Measurements from ENCODE around the gene POLDIP2. TPM values are rescaled to one million over a fixed set of nuclear protein-coding genes. Genes with fewer than 3 reads are reported as not detected.

Gene POLDIP2
- total and polyA plus RNA-seq, 12 donors, result 66.4 to 176 (median 152) TPM

DNA sequence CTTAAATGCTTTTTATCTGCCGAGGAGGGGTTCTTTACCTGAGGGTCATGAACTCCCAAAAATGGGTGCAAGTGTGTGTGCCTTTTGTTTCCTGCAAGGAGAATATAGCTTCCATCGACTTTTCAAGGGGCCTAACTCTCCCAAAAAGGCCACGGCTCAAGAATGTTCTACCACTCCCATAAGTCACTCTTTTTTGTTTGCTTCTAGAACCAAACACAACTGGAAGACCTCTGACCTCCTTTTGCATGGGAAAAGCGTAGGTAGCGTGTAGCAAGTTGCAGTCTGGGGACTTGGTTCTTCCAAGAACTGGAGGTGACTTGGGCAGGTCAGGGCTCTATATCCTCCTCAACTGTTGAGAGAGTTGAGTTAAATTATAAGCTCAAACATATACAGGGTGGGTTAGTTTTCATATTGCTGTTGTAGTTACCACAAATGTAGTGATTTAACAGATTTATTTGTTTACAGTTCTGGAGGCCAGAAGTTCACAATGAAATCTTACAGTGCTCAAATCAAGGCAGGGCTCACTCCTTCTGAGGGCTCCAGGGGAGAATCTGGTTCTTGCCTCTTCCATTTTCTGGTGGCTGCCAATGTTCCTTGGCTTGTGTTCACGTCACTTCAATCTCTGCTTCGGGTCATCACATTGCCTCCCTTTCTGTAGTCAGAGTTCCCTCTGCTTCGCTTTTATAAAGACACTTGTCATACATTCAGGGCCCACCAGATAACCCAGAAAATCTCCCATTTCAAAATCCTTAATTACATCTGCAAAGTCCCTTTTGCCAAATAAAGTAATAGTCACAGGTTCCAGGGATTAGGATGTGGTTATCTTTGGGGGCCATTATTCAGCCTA, 36.9 kb downstream of the POLDIP2 start:
- no peak for DNase-seq
- intact Hi-C loops (cut with DNase I), result no loop called here
- H3K27me3 ChIP-seq, result no peaks in the 10 kb centered on the region
- no peak overlapping the region for H3K4me3 ChIP-seq
- TF ChIP-seq, protein P1, sequence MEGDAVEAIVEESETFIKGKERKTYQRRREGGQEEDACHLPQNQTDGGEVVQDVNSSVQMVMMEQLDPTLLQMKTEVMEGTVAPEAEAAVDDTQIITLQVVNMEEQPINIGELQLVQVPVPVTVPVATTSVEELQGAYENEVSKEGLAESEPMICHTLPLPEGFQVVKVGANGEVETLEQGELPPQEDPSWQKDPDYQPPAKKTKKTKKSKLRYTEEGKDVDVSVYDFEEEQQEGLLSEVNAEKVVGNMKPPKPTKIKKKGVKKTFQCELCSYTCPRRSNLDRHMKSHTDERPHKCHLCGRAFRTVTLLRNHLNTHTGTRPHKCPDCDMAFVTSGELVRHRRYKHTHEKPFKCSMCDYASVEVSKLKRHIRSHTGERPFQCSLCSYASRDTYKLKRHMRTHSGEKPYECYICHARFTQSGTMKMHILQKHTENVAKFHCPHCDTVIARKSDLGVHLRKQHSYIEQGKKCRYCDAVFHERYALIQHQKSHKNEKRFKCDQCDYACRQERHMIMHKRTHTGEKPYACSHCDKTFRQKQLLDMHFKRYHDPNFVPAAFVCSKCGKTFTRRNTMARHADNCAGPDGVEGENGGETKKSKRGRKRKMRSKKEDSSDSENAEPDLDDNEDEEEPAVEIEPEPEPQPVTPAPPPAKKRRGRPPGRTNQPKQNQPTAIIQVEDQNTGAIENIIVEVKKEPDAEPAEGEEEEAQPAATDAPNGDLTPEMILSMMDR (IDR thresholded peaks at IDR 0.05), result no peak
- 73 to 78% methylated on average over 8 of the region's 8 CpGs for WGBS, 2 donors
- H3K9me3 ChIP-seq, result no peaks in the 10 kb centered on the region
- no peak overlapping the region for H3K27ac ChIP-seq
- ATAC-seq, result no peak
- peaks cover 3 to 31% (median 16%) of the 10 kb centered on the region in 9 donors for H3K4me1 ChIP-seq
- no peaks in the 10 kb centered on the region for H3K36me3 ChIP-seq

DNA sequence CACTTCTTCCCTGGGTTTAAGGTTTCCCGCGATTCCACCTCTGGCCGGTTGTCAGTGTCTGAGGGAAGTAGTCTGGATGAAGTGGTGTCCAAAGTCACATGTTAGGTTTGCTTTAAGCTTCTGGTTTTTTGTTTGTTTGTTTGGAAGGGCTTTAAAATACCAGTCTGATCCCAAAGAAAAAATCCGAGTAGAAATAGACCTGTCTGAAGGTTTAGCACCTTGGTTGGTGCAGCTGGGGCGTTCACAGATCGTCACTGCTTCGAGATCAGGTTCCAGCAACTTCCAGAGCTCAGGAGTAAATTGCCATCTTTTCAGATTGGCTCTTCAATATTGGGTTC, 37.8 kb downstream of the POLDIP2 start:
- intact Hi-C loops (cut with DNase I), result loop anchor here in 2 of 10 donors (2.0 kb wide), 1 partner anchor 15 kb away; the partner anchor contains the start of genes IFT20 (in 2 of the 2) and TNFAIP1 (in 2 of the 2)
- WGBS, 2 donors, result 4 to 5% methylated on average over 7 of the region's 7 CpGs
- H3K36me3 ChIP-seq, result no peaks in the 10 kb centered on the region
- TF ChIP-seq, protein P1 (IDR thresholded peaks at IDR 0.05), result no peak
- peak overlapping the region; percentile 39 to 80 (median 62) for H3K4me3 ChIP-seq
- H3K4me1 ChIP-seq, result peaks cover 3 to 27% (median 16%) of the 10 kb centered on the region in 9 donors
- ATAC-seq (no peak), DNase-seq (no peak)
- no peaks in the 10 kb centered on the region for H3K27me3 ChIP-seq
- peak overlapping the region in 3 of 10 donors; percentile 11 to 48 (median 13) for H3K27ac ChIP-seq
- no peaks in the 10 kb centered on the region for H3K9me3 ChIP-seq

DNA sequence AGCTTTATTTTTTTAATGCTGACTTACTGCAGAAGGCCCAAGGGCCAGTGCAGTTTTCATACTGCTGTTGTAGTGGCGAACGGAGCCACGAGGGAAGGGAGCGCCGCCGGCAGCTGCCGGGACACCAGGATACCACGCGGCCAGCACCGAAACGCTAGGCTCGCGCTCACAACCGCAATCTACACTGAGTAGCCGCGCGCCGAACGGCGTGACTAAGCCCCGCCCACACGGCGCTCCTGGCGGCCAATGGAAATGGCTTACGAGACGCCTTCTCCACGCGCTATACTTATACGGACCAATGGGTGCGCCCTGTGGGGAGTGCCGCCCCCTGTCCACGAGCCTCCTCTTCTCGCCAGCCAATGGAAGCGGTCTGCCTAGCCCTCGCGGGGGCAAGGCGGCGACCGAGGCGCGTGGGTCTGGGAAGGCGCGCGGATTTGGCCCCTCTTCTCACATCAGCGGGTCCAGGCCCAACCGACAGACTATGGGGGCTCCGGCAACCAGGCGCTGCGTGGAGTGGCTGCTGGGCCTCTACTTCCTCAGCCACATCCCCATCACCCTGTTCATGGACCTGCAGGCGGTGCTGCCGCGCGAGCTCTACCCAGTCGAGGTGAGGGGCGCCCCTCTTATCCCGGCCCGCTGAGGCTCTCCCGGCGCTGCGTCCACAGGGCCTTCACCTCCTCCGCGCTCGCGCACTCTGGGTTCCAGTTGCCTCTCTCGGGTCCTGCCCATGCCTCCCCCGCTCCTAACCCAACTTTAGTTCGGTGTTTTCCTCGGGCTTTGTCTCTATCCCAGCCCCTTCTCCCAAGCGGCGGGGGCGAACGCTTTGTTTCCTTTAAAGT, 38.3 kb downstream of the POLDIP2 start, which contains the start of gene TMEM97:
TSS of gene TMEM97 (plus strand) at position 442 of the 839 bp plus-strand sequence. CDS start at position 482, 40 bp downstream.
- H3K4me3 ChIP-seq, result peak within 1 kb of the TSS; percentile 39 to 80 (median 62)
- TF ChIP-seq, protein P1 (IDR thresholded peaks at IDR 0.05), result peak in 5 of 9 donors; percentile 20 to 40 (median 36)
- 0 to 1% methylated on average over 72 of the region's 72 CpGs for WGBS, 2 donors
- intact Hi-C loops (cut with DNase I), result loop anchor here in 2 of 10 donors (2.0 kb wide), 1 partner anchor 16 kb away; the partner anchor contains the start of genes IFT20 (in 2 of the 2) and TNFAIP1 (in 2 of the 2)
- H3K9me3 ChIP-seq, result no peaks in the 10 kb centered on the region
- no peaks in the 10 kb centered on the region for H3K36me3 ChIP-seq
- peak within 1 kb of the TSS in 5 of 10 donors; percentile 11 to 48 (median 18) for H3K27ac ChIP-seq
- peak; percentile 99 to 100 (median 100) for ATAC-seq
- H3K4me1 ChIP-seq, result peaks cover 3 to 21% (median 16%) of the 10 kb centered on the region in 9 donors
- DNase-seq, result peak; percentile 96
- no peaks in the 10 kb centered on the region for H3K27me3 ChIP-seq
